Stimulated activated CD4-positive, alpha-beta T cell treated with anti-CD3 and anti-CD28 coated beads, Interleukin-12 subunit alpha, Interleukin-12 subunit beta, amount 100 ng/mL, for 48 hours (primary cell): ENCODE results near the gene ASPSCR1.
A peak's percentile ranks its signal among the peaks of the same experiment; 100 is the strongest.
"Not testable (repeated sequence)": the region's sequence is repeated elsewhere in the genome, so short reads cannot be mapped to it uniquely, and the experiment has no call there.

Experiments
- DNase-seq, 3 donors: peaks; one replicate each; pipeline ENCODE4 v3.0.0-alpha.2; 2020; ENCODE audit warnings: low read depth in 2 of 3, low spot score in 1 of 3

ASPSCR1 gene

DNA sequence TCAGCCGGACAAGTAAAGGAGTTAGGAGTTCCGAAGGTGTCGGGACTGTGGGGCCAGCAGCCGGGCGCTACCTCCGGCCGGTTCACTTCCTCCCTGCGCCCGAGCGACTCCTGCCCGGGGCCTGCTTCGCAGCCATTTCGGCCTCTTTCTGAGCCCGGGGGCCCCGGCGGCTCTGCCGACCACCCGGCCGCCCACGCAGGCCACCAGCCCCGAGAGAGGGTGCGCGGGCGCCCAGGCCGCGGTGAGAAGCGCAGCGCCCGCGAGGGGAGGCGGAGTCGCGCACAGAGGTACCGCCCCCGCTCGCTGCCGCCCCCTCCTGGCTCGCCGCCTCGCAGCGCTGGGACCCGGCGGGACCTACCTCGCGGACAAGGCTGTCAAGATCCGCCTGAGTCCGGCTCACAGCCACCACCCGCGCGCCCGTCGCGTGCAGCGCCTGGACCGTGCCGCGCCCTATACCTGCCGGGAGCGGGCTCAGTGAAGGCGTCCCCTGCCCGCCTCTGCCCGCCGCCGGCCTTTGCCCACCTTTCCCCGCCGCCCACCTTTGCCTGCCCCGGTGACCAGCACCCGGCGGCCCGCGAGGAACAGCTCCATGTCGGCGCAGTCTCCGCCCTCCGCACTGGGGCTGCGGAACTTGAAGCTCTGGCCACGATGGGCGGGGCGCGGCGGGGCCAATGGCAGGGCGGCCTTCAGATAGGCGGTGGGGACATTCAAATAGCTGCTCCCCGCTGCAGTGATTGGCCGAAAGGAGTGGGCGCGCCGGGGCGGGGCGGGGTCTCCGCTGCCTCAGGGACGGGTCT lies 59.9 kb downstream of the ASPSCR1 start, which contains the start of gene DCXR:
Gene DCXR (minus strand): TSS at position 606 of the 797 bp plus-strand sequence. CDS start 15 bp downstream, at position 591.
- DNase-seq = peak; percentile 91 to 97 (median 91)

DNA sequence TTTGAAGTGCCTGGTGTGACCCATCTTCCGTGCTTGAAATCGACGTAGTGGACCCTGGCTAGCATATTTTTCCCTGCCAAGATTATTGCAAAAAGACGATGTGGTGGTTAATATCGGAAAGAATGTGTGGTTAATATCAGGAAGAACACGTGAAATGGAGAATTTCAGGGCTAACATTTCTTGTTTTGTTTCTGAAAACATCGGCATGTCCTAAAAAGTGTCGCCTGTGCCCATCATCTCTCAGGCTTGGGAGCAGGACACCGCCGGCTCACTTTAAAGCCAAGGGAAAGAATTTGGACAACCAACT lies 60.4 kb downstream of the ASPSCR1 start:
- DNase-seq = no peak

DNA sequence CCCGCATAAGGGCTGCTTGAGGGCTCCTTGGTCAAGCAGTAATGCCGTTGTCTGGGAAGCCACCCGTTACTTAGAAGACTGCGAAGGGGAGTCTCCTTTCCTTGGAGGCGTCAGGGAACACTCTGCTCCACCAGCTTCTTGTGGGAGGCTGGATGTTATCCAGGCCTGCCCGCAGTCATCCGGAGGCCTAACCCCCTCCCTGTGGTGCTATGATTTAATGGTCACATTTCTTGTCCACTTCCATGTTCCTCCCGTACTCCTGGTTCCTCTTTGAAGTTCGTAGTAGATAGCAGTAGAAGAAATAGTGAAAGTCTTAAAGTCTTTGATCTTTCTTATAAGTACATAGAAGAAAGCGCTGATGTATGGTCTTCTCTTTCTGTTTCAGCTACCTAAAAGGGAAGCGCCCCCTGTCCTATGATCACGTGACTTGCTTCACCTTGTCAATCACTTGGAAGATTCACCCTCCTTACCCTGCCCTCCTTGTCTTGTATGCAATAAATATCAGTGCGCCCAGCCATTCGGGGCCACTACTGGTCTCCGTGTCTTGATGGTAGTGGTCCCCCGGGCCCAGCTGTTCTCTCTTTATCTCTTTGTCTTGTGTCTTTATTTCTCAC lies 61.5 kb downstream of the ASPSCR1 start:
- DNase-seq = not testable (repeated sequence)

DNA sequence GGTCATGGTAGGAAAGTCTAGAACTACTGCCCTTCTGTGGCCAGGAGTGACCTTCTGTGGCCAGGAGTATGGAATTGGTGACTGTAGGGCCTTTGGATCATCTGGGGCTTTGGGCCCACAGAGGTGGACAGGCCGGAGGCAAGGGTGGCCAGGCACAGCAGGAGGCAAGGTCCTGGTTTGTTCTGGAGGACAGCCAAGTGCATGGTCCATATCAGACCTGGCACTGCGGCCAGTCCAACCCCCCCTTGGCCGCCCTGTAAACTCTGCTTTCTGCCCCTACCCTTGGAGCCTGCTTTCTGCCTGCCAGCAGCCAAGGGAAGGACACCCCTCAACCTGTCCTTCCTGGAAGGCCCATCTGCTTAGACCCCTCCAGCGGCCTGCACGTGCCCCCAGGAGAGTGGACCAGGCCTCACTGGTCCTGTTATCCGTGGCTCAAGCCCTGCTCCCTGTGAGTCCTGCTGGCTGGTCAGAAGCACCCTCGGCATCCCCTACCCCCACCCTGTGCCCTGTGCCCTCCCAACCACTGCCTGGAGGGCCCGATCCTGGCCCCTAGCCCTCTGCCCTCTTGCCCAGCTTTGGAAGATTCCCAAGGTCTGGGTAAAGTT lies 62.4 kb downstream of the ASPSCR1 start:
- DNase-seq = no peak

DNA sequence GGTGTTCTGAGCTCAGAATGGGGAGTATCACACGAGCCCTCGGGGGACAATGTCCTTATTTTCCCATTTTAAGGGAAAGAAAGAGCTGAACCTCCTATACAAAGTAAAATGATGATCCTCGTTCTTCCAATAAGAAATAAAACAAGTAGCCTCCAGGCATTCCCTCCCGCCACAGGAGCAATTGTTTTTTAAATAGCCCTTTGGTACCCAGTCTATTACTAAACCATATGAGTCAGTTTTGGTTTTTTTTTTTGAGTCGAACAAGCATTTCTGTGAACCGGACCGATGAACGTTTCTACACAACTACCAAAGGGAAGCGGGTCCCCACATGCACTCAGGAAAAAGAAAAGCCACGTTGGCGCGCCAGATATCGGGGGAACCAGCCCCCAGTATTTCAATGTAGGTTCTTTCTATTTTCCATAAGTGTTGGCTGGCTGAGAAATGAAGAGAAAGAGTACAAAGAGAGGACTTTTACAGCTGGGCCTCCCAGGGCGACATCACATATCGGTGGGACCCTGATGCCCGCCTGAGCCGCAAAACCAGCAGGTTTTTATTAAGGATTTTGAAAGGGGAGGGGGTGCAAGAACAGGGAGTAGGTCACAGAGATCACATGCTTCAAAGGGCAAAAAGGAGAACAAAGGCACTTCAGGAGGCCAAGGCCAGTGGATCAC lies 63.9 kb downstream of the ASPSCR1 start:
- no peak for DNase-seq

DNA sequence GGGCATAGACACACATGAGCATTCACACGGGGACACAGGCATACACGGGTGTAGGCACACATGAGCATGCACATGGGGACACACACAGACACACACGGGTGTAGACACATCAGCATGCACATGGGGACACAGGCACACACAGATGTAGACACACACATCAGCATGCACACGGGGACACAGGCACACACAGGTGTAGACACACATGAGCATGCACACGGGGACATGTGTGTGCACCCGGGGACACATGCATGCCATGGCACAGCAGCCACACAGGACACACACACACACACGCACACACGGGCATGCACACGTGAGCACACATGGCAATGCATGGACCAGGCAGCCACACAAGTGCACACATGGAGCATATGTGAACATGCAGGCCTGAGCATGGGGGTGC lies 65.2 kb downstream of the ASPSCR1 start:
- DNase-seq = no peak

DNA sequence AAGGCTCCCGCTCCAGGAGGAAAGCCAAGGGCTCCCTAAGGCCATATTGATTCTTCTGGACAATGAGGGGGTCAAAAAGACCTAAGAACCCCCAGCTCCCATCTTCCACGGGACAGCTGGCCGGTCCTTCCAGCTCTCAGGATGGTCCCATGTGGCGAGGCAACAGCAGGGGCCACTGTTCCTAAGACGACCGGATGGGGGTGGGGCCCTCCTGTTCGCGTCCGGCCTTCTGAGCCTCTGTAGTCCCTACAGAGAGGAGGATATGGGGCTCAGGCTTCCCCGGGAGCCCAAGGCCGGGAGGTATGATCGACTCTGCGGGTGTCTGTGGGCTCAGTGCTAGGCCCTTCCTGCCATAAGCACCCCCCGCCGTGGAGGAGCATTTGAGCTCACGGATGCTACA lies 66.1 kb downstream of the ASPSCR1 start:
- DNase-seq = no peak

DNA sequence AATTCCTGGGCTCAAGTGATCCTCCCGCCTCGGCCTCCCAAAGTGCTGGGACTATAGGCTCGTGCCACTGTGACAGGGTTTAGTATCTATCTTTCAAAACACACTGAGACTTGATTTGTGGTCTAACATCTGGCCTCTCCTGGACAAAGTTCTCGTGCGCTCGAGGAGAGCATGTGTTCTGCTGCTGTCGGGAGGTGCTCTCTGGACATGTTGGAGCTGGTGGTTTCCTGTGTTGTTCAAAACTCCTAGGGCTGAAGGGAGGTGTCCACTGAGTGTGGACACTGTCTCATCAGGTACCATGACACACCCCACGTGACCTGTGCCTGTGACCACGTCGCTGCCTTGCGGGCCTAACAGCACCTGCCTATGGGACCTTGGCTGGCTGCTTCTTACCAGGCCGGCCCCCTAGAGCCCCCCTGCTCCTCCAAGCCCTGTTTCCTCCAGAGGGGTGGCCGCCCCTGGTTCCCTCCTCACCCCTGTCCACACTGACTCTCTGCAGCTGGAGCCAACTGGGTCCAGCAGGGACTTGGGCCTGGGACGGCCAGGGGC lies 68.6 kb downstream of the ASPSCR1 start:
- no peak for DNase-seq

DNA sequence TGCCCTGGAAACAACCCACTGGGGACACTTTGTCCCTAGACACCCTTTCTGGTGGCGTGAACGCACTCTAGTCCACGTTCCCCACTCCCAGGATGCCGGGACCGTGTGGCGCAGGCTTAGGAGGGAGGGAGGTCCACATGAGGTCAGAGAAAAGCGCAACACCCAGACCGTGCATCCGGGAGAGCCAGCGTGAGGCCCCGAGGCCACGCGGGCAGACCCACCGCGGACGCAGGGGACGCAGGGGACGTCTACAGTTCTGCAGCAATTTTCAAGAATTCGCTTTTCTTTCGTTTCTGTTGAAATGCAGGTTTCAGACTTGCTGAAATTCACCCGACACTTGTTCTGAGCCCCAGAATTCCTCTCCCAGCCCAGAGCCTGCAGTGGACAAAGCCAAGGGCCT lies 69.5 kb downstream of the ASPSCR1 start:
- no peak for DNase-seq

DNA sequence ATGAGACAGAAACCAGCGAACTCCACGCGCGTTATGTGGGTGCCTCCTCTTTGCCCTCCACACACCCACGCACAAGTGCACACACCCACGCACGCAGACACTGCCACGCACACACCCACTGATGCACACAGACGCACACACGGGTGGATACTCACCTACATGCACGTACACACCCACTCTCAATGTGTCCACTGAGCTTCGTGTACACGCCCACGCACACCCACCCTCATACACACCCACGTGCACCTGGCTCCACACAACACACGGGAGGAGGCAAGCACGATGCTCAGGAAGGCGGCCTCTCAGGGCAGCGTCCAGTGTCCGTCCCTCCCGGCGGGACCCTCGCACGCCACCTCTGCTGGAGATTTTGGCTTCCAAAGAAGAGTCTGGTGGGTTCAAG lies 70.0 kb downstream of the ASPSCR1 start:
- DNase-seq = no peak

DNA sequence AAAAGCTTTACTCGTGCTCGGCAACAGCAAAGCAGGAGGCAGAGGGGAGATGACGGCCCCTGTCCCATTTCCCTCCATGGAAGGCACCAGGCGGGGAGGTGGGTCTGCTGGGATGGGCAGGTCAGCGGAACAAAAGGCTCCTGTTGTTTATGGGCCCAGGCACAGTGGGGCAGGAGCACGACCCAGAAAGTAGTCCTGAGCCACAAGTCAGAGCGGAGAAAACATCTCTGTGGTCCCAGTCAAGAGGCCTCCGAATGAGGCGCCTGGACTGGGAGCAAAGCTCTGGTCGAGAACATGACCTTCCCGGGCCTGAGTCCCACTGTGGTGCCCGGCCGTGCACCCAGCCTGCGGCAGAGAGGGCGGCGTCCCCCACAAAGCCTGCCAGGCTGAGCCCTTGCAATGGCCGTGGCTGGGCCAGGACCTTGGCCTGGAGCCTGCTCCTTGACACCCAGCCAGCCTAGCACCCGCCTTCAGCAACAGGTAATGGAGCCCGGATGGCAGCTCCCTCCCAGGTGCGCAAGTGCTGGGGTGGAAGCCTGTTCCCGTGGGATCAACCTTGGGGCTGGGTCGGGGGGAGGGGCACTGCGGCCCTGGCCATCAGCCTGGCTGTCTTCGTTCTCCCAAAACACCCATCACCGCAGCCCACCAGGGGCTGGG lies 70.6 kb downstream of the ASPSCR1 start:
- DNase-seq = no peak

DNA sequence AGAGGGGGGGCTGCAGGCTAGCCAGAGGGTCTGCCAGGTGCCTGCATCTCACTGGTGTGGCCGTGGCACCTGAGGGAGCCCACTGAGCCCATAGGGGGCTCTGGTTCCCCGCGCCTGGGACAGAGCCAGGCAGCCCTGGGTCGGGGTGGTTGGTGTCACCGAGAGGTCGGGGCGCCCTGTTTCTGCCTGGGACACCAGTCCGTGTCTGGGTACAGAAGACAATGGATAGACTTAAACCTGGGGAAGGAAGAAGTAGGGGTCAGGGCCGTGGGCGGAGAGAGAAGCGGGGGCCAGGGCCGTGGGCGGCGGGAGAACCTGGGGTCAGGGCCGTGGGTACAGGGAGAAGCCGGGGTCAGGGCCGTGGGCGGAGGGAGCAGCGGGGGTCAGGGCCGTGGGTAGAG lies 71.1 kb downstream of the ASPSCR1 start:
- no peak for DNase-seq

DNA sequence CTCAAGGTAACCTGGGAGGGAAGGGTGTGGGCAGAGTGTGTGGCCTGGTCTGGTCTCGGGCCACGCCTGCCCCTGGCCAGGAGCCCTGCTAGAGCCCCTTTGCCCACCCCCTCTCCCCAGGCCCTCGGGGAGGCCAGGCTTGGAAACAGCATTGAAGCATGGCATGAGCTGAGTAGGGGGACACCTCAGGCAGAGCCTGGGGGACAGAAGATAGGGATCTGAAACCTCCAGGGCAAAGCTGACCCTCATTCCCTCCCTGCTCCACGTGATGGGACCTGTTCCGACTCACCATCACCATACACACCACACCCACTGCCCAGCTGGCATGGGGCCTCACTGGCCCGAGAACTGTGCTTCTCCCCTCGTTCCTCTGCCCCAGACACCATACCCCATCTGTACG lies 71.7 kb downstream of the ASPSCR1 start:
- DNase-seq = no peak

DNA sequence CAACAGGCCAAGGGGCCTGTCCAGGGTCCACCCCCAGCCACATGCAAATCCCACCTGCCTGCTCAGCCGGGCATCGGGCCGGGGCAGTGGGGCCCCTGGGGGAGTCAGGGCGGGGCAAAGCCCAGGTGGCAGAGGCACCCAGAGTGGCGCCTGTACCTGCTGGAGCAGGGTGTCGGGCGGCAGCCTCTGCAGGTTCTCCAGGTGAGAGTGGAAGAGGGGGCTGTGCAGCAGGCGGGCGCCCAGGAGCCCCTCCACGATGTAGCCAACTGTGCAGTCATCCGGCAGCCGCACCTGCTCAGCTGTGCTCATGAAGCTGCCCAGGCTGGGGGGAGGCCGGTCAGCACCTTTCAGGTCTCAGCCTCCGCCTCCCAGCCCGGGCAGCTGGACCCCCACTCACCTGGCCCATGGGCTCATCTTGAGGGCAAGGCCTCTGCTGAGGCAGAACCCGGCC lies 72.1 kb downstream of the ASPSCR1 start:
- DNase-seq = no peak

DNA sequence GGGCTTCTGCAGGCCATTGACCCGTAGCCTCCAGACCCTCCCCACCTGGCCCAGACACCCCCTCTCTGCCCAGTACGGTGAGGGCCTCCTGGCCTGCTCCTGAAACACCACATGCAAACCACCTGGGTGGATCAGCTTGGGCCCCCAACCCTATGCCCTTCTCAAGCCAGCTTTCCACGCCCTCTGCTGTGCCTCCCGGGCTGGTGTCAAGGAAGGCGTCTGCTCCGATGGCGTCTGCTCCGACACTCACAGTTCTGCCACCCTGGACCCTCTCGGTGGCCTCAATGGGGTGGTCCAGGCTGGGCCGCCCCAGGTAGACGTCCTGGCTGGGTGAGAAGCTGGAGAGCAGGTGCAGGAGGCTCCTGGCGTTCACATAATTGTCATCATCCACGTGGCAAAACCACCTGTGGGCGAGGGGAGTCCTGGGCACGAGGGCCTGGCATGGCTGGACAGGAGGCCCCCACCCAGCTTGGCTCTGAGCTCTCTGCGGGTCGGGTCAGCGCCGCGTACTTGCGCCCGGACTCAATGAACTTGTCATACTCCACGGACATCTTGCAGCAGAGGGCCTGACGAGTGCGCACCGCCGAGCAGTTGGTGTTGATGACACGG lies 72.8 kb downstream of the ASPSCR1 start:
- DNase-seq = no peak

DNA sequence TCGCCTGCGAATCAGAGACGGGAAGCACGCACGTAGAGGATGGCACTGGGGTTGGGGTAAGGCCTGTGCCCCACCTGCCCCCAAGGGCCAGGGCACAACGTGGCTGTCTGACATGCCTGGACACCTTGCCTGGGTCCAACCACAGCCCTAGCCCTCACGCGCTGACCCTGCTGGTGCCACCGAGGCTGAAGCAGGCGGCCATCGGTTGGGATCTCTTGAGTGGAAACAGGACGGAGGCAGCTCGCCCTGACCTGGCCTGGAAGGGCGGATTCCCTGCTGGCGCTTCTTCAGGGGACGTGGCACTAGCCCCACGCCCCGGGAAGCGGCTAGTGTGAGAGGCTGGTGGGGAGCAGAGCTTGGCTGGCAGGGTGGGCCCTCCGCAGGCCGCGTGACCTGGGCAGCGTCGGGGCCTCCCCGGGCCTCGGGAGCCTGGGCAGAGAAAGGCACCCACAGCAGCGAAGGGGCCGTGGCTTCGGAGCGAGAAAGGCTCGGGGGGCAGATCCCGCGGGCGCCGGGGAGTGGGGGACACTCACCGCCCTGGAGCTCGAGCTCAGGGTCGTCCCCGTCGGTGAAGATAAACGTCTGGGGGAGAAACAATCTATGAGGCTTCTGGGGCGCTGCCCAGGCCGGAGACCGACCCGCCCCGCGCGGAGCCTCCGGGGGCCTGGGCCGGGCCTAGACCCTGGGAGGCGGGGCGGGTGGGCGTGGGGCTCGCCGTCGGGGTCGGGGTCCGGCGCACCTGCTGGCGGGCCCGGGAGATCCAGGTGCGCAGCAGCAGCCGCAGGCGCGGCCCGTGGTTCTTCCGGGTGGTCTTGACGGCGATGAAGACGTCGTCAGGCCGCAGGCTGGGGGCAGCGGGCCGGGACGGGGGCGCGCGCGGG lies 73.6 kb downstream of the ASPSCR1 start:
- DNase-seq = no peak

DNA sequence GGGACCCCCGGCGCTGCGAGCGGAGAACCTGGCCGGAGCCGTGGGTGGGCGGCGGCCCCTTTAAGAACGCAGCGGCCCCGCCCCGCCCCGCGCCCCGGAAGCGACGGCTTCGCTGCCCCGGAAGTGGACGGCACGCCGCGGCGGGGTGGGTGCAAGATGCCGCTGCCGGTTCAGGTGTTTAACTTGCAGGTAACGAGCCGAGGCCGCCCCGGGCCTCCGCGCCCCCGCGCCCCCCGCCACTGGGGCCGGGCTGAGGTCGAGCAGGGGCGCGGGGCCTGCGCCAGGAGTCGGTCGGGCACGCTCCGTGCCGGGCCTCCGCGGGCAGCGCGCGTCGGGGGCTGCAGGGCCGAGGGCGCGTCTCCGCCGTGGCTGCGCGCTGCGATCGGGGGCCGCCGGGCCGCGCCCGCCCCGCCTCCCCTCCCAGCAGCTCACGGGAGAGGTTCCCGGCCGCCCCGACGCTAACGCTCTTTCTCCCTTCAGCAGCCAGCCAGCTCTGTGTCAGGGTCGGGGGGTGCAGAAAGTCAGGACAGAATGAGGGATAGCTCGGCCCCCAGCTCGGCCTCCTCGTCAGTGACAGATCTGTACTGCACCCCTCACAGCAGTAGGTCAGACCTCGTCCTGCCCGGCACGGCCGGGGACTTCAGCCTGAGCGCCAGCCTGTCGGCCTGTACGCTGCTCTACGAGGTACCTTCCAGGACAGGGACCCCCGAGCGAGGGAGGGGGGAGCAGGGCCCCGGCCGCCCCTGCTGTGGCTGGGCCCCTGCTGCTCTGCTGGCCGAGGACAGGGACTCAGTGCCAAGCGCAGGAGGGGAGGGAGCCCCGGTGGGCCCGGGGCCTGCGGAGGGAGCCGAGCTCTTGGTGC lies 74.6 kb downstream of the ASPSCR1 start, which contains the start of the genes GPS1 and RFNG:
Gene GPS1 (plus strand): TSS at position 123 of the 862 bp plus-strand sequence. CDS start 34 bp downstream, at position 157.
Gene RFNG (minus strand): TSS at position 36 of the 862 bp plus-strand sequence. CDS start 45 bp downstream, outside the sequence.
- DNase-seq = peak; percentile 53 to 81 (median 67)

DNA sequence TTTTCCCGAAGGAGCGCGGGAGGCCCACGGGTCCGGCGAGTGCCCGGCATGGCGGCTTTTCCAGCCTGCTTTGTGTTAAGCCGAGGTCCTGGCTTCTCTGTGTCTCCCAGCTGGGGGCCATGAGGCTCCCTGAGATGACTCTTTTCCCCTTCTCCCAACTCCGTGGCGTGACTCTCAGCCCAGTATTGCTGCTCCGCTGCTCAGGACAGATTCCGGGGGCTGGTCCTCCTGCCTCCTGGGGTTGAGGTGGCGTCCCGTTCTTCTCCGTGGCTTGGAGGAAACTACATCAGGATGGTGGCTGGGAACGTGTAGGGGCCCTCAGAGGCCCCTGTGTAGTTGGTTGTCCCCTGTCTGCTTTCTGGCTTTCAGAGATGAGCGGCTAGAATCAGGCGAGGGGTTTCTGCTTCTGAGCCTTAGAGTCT lies 75.2 kb downstream of the ASPSCR1 start:
- no peak for DNase-seq
